Adrenal gland (tissue), 12 donors: Measurements from ENCODE around the gene MBD3. TPM values are rescaled to one million over a fixed set of nuclear protein-coding genes. Genes with fewer than 3 reads are reported as not detected.
"Not testable (repeated sequence)": the region's sequence is repeated elsewhere in the genome, so short reads cannot be mapped to it uniquely, and the experiment has no call there.

Source experiments
- DNase-seq, 7 donors: peaks; one replicate each; pipeline ENCODE4 v3.0.0-alpha.2; 2019 to 2020
- H3K27ac ChIP-seq, 5 donors: fragments of 200-600 bp; sonication (generic) in 4 of 5; 1 replicate in 3 of 5; 2 replicates in 2 of 5; pipeline versions ENCODE4 v1.5.1 to v1.8.0; 2016 to 2020; ENCODE audit warnings: mild to moderate bottlenecking in 1 of 5
- H3K27me3 ChIP-seq: fragments of 200-600 bp; 2 replicates; pipeline ENCODE4 v1.8.0; 2021
- H3K36me3 ChIP-seq, 2 donors: fragments of 200-600 bp; replicated peaks in 1 of 2; 1 replicate in 1 of 2; 2 replicates in 1 of 2; pipeline versions ENCODE4 v1.5.1 to v1.8.0; 2018 to 2022
- H3K4me1 ChIP-seq, 2 donors: fragments of 200-600 bp; replicated peaks in 1 of 2; 1 replicate in 1 of 2; 2 replicates in 1 of 2; pipeline versions ENCODE4 v1.5.1 to v1.8.0; 2018 to 2021
- H3K4me3 ChIP-seq, 4 donors: fragments of 200-600 bp; sonication (generic) in 3 of 4; one replicate each; pipeline ENCODE4 v1.5.1; 2016 to 2018
- H3K9me3 ChIP-seq, 3 donors: fragments of 200-600 bp; sonication (generic) in 1 of 3; replicated peaks in 1 of 3; 1 replicate in 2 of 3; 2 replicates in 1 of 3; pipeline versions ENCODE4 v1.5.1 to v1.8.0; 2016 to 2021
- CTCF ChIP-seq, 6 experiments: fragments of 450-650 bp in 4 of 6; fragments of 200-600 bp in 2 of 6; sonication (generic) in 1 of 6; IDR thresholded peaks; 1 replicate in 5 of 6; 2 replicates in 1 of 6; pipeline versions ENCODE4 v1.5.1 to v1.8.0; 2016 to 2021; ENCODE audit warnings: antibody characterized with exemption in 6 of 6, mild to moderate bottlenecking in 2 of 6, moderate library complexity in 1 of 6
- POLR2A ChIP-seq, 2 donors: fragments of 450-650 bp; IDR thresholded peaks; one replicate each; pipeline ENCODE4 v1.6.1; 2017; ENCODE audit warnings: antibody characterized with exemption in 2 of 2, mild to moderate bottlenecking in 2 of 2, moderate library complexity in 1 of 2
- WGBS, 4 donors: extraction: QIAGEN DNeasy Blood & Tissue Kit in 2 of 4; methylation state at CpG; one replicate each; pipeline versions ENCODE4 v1.1.5 to v1.1.7; 2013 to 2017; 5-methylcytosine and 5-hydroxymethylcytosine counted together
- intact Hi-C, 2 donors: fragments of 100-400 bp; cut with DNase I; formaldehyde crosslinking; loops; one replicate each; pipeline versions ENCODE4 v1.14.1 to v1.15.0; 2022 to 2023
- polyA plus RNA-seq, 3 donors: library from polyadenylated mRNA; stranded (reverse); fragments of 200-250 nt in 2 of 3; fragments of 350-450 nt in 1 of 3; fragmentation: Illumina TruSeq in 1 of 3; extraction: RNeasy Lipid Tissue Mini Kit (QIAGEN cat#74804) in 1 of 3; gene quantifications; one replicate each; pipeline ENCODE4 v1.2.3, GENCODE V29; 2013 to 2014
- total RNA-seq, 9 donors: library from RNA; depleted of rRNA in 4 of 9; stranded (reverse); fragments of >200 nt in 4 of 9; fragments of 120-200 nt in 1 of 9; fragmentation: NEBNext Ultra II Directional in 1 of 9; extraction: Animal tissue kit (Norgen Biotek cat#: 25700) in 1 of 9; gene quantifications; one replicate each; pipeline versions ENCODE4 v1.1.0 to v1.2.4, GENCODE V29; 2013 to 2023
- donor health status: healthy with polysubstance abuse.
- donor health status: Bipolar disorder and iron deficiency.
- donor health status: DM: yes; HTN: yes; CAD: no.
- donor health status: DM: no; HTN: no; CAD: no.
- donor health status: DM: no; HTN: no; CAD: no.
- donor health status: DM: yes; HTN: yes; CAD: no.

The MBD3 gene
- total and polyA plus RNA-seq, 12 donors: 3.5 to 221 (median 94.0) TPM

- H3K27ac ChIP-seq: no peak overlapping the region
- WGBS, 4 donors: 18 to 32% (median 20%) methylated on average over 15 of the region's 15 CpGs
- no peaks in the 10 kb centered on the region for H3K9me3 ChIP-seq
- peaks cover 3% of the 10 kb centered on the region for H3K27me3 ChIP-seq
- peak in 1 of 7 donors; percentile 12 for DNase-seq
- H3K36me3 ChIP-seq: no peaks in the 10 kb centered on the region
- TF ChIP-seq POLR2A (IDR thresholded peaks at IDR 0.05) (no peak), CTCF (IDR thresholded peaks at IDR 0.05) (no peak)
- intact Hi-C loops: no loop called here
- H3K4me1 ChIP-seq: no peaks in the 10 kb centered on the region
- no peak overlapping the region for H3K4me3 ChIP-seq
Measured at GRCh38 chr19:1538978-1539377, 53.7 kb downstream of the MBD3 start.

GRCh38 chr19:1535699-1536098 is 57.0 kb downstream of the MBD3 start:
- H3K9me3 ChIP-seq, H3K36me3 ChIP-seq, DNase-seq, H3K27ac ChIP-seq, H3K4me3 ChIP-seq, H3K4me1 ChIP-seq, H3K27me3 ChIP-seq, intact Hi-C loops: not testable (repeated sequence)
- 89 to 97% (median 95%) methylated on average over 7 of the region's 7 CpGs for WGBS, 4 donors

- TF ChIP-seq CTCF (IDR thresholded peaks at IDR 0.05) (no peak), POLR2A (IDR thresholded peaks at IDR 0.05) (no peak)
Measured at GRCh38 chr19:1534972-1535371, 57.7 kb downstream of the MBD3 start.

GRCh38 chr19:1533510-1534150 is 59.0 kb downstream of the MBD3 start:
- intact Hi-C loops: no loop called here
- no peaks in the 10 kb centered on the region for H3K36me3 ChIP-seq
- WGBS, 4 donors: 48 to 80% (median 71%) methylated on average over 10 to 23 of the region's 23 CpGs
- no peaks in the 10 kb centered on the region for H3K4me1 ChIP-seq
- H3K27me3 ChIP-seq: peaks cover 9% of the 10 kb centered on the region
- DNase-seq: no peak
- H3K4me3 ChIP-seq: no peak overlapping the region
- H3K9me3 ChIP-seq: no peaks in the 10 kb centered on the region
- TF ChIP-seq POLR2A (IDR thresholded peaks at IDR 0.05): no peak
- TF ChIP-seq CTCF (IDR thresholded peaks at IDR 0.05): no peak
- H3K27ac ChIP-seq: no peak overlapping the region

More at GRCh38 chr19:1534972-1535371, 57.7 kb downstream of the MBD3 start:
- H3K27ac ChIP-seq: no peak overlapping the region
- intact Hi-C loops: no loop called here
- no peak for DNase-seq
- H3K27me3 ChIP-seq: peaks cover 3% of the 10 kb centered on the region
- H3K4me1 ChIP-seq: no peaks in the 10 kb centered on the region
- no peaks in the 10 kb centered on the region for H3K36me3 ChIP-seq
- no peak overlapping the region for H3K4me3 ChIP-seq
- no peaks in the 10 kb centered on the region for H3K9me3 ChIP-seq
- WGBS, 4 donors: 82 to 100% (median 86%) methylated on average over 1 to 14 of the region's 14 CpGs

- Histone ChIP-seq H3K9me3 (no peaks in the 10 kb centered on the region), H3K4me1 (no peaks in the 10 kb centered on the region), H3K27ac (no peak overlapping the region), H3K36me3 (no peaks in the 10 kb centered on the region), H3K4me3 (no peak overlapping the region), H3K27me3 (peaks cover 15% of the 10 kb centered on the region)
- intact Hi-C loops: no loop called here
- no peak for DNase-seq
- no peak for TF ChIP-seq CTCF (IDR thresholded peaks at IDR 0.05)
- TF ChIP-seq POLR2A (IDR thresholded peaks at IDR 0.05): no peak
- WGBS, 4 donors: 81 to 88% (median 87%) methylated on average over 9 of the region's 9 CpGs
Measured at GRCh38 chr19:1532003-1532402, 60.7 kb downstream of the MBD3 start.
